Activated CD4-positive, alpha-beta T cell treated with anti-CD3 and anti-CD28 coated beads for 48 hours (primary cell): Measurements from ENCODE around the gene MAL.

Source experiments
- DNase-seq: peaks from one replicate; pipeline ENCODE4 v3.0.0-alpha.2; 2020

Gene MAL

GRCh38 chr2:95025406-95026319, at the start of gene MAL:
TSS of gene MAL (plus strand) at chr2:95025708. CDS start at chr2:95025793, 85 bp downstream.
- peak; percentile 73 for DNase-seq

GRCh38 chr2:94977826-94978225, 47.7 kb upstream of the MAL start:
- DNase-seq, result no peak

GRCh38 chr2:94978917-94979316, 46.6 kb upstream of the MAL start:
- no peak for DNase-seq

- DNase-seq, result no peak
Observed at GRCh38 chr2:94979406-94980375, 45.8 kb upstream of the MAL start.

- DNase-seq, result no peak
Observed at GRCh38 chr2:94980406-94980805, 45.1 kb upstream of the MAL start.

- DNase-seq, result no peak
Observed at GRCh38 chr2:94982156-94982555, 43.4 kb upstream of the MAL start.

- DNase-seq, result no peak
Observed at GRCh38 chr2:94982675-94983074, 42.8 kb upstream of the MAL start.

GRCh38 chr2:94984964-94985575, 40.4 kb upstream of the MAL start:
- DNase-seq, result no peak

GRCh38 chr2:94985636-94986035, 39.9 kb upstream of the MAL start:
- no peak for DNase-seq

- DNase-seq, result peak; percentile 63
Observed at GRCh38 chr2:94986392-94986963, 39.0 kb upstream of the MAL start.

GRCh38 chr2:94987074-94988020, 38.2 kb upstream of the MAL start:
- no peak for DNase-seq

- DNase-seq, result no peak
Observed at GRCh38 chr2:94990956-94991355, 34.6 kb upstream of the MAL start.

- DNase-seq, result no peak
Observed at GRCh38 chr2:94992360-94992759, 33.1 kb upstream of the MAL start.

GRCh38 chr2:94993176-94994062, 32.1 kb upstream of the MAL start:
- no peak for DNase-seq

GRCh38 chr2:94994063-94994913, 31.2 kb upstream of the MAL start:
- DNase-seq, result no peak

GRCh38 chr2:94994914-94995552, 30.5 kb upstream of the MAL start:
- no peak for DNase-seq

GRCh38 chr2:94995553-94996304, 29.8 kb upstream of the MAL start:
- no peak for DNase-seq
